Ishikawa (cell line): ENCODE measurements around the gene MMP15.

Experiments
- CEBPB ChIP-seq: IDR thresholded peaks from 2 replicates; pipeline ENCODE4 v1.6.1; 2012
- CREB1 ChIP-seq: IDR thresholded peaks from 2 replicates; pipeline ENCODE4 v1.6.1; 2012; ENCODE audit warnings: low read depth
- EGR1 ChIP-seq: IDR thresholded peaks from 2 replicates; pipeline ENCODE4 v1.6.1; 2012
- EP300 ChIP-seq: IDR thresholded peaks from 2 replicates; pipeline ENCODE4 v1.6.1; 2012; ENCODE audit warnings: borderline replicate concordance
- FOXM1 ChIP-seq: IDR thresholded peaks from 2 replicates; pipeline ENCODE4 v1.6.1; 2012; ENCODE audit warnings: low read depth, borderline replicate concordance
- NFIC ChIP-seq: IDR thresholded peaks from 2 replicates; pipeline ENCODE4 v1.6.1; 2012
- RAD21 ChIP-seq: IDR thresholded peaks from 2 replicates; pipeline ENCODE4 v1.6.1; 2012; ENCODE audit warnings: low read depth
- TAF1 ChIP-seq: IDR thresholded peaks from 2 replicates; pipeline ENCODE4 v1.6.1; 2012; ENCODE audit warnings: low read depth, mild to moderate bottlenecking
- TCF12 ChIP-seq: IDR thresholded peaks from 2 replicates; pipeline ENCODE4 v1.6.1; 2012; ENCODE audit warnings: low read depth
- TEAD4 ChIP-seq: IDR thresholded peaks from 2 replicates; pipeline ENCODE4 v1.6.1; 2012
- YY1 ChIP-seq: IDR thresholded peaks from 2 replicates; pipeline ENCODE4 v1.6.1; 2012; ENCODE audit warnings: low read depth
- ZBTB7A ChIP-seq: IDR thresholded peaks from 2 replicates; pipeline ENCODE4 v1.6.1; 2012; ENCODE audit warnings: low read depth
- TF ChIP-seq, protein P1 (sequence below): IDR thresholded peaks from 2 replicates; pipeline ENCODE4 v1.6.1; 2012; ENCODE audit warnings: low read depth, mild to moderate bottlenecking
- TF ChIP-seq, protein P2 (sequence below): IDR thresholded peaks from 2 replicates; pipeline ENCODE4 v1.6.1; 2012
- TF ChIP-seq, protein P3 (sequence below): IDR thresholded peaks from 2 replicates; pipeline ENCODE4 v1.6.1; 2012

Gene MMP15

DNA sequence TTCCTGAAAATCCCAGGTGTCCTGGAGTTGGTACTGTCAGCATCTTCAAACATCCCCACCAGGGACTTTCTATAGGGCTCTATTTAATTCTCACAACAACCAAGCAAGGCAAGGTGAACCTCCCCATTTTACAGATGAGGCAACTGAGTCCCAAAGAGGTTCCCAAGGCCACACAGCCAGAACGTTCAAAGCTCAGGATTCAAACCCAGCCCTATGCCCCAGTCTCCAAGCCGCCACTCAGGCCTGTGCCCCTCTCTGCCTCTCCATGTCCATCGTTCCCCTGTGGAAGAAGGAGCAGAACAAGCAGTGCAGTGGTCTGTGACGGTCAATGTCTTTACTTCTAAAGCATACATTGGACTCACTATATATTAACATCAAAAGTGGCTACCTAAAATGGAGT lies 31.2 kb upstream of the MMP15 start:
- TF ChIP-seq CEBPB (no peak), ZBTB7A (no peak)
- TF ChIP-seq, protein P1, sequence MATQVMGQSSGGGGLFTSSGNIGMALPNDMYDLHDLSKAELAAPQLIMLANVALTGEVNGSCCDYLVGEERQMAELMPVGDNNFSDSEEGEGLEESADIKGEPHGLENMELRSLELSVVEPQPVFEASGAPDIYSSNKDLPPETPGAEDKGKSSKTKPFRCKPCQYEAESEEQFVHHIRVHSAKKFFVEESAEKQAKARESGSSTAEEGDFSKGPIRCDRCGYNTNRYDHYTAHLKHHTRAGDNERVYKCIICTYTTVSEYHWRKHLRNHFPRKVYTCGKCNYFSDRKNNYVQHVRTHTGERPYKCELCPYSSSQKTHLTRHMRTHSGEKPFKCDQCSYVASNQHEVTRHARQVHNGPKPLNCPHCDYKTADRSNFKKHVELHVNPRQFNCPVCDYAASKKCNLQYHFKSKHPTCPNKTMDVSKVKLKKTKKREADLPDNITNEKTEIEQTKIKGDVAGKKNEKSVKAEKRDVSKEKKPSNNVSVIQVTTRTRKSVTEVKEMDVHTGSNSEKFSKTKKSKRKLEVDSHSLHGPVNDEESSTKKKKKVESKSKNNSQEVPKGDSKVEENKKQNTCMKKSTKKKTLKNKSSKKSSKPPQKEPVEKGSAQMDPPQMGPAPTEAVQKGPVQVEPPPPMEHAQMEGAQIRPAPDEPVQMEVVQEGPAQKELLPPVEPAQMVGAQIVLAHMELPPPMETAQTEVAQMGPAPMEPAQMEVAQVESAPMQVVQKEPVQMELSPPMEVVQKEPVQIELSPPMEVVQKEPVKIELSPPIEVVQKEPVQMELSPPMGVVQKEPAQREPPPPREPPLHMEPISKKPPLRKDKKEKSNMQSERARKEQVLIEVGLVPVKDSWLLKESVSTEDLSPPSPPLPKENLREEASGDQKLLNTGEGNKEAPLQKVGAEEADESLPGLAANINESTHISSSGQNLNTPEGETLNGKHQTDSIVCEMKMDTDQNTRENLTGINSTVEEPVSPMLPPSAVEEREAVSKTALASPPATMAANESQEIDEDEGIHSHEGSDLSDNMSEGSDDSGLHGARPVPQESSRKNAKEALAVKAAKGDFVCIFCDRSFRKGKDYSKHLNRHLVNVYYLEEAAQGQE, result no peak
- TF ChIP-seq, protein P2, sequence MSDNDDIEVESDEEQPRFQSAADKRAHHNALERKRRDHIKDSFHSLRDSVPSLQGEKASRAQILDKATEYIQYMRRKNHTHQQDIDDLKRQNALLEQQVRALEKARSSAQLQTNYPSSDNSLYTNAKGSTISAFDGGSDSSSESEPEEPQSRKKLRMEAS, result no peak
- TF ChIP-seq, protein P3, sequence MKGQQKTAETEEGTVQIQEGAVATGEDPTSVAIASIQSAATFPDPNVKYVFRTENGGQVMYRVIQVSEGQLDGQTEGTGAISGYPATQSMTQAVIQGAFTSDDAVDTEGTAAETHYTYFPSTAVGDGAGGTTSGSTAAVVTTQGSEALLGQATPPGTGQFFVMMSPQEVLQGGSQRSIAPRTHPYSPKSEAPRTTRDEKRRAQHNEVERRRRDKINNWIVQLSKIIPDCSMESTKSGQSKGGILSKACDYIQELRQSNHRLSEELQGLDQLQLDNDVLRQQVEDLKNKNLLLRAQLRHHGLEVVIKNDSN, result no peak

DNA sequence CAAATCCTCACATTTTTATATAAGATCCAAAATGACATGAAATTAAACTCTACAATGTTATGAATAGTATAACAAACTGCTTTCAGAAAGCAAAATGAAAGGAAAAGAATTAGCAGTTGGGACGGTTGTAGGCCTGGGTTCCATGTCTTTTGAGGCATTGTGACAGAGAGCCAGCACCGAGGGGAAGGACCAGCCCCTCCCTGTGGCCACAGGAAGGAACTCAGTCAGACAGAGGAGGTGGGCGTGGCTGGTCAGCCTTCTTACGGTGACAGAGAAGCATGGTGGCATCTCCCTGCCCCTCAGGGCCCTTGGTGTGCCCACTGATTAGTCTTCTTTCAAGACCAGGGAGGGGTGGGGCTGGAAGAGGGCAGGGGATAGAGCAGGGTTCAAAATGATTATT lies 30.8 kb upstream of the MMP15 start:
- TF ChIP-seq, protein P2, result no peak
- TF ChIP-seq CREB1 (no peak), RAD21 (peak; percentile 65)
- TF ChIP-seq, protein P3, result no peak

DNA sequence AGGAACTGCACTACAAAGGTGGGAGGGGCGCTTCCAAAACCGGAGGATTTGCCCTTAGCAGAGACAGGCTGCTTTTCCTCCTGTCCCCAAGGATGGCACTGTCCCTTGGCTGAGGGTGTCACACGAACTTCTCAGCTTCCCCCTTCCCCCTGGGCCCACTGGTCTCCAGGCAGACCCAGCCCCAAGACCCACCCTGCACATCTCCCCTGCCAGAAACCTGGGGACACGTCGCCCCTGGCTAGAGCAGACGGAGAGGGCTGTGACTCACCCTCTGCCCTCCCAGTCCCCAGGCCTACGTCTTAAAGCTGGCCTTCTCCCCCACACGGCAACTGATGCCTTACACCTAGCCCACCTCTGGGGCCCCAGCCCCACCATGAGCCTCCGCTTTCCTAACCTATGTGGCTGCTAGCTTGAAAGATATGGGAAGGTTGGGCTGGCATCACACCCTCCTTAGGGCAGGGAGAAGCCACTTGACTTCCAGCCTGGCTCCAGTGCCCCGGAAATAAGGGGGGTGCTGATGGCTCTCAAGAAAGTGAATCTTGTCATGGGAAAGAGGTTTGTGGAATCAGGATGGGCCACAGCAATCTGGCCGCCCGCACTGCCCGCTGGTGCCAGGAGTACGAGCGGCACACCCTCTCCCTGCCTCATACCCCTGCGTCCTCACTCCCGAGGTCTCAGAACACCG lies 29.7 kb upstream of the MMP15 start:
- TF ChIP-seq YY1 (no peak), TEAD4 (no peak), TCF12 (no peak), TAF1 (no peak), RAD21 (no peak), FOXM1 (no peak), CREB1 (no peak), CEBPB (no peak), ZBTB7A (no peak), NFIC (no peak), EGR1 (no peak), EP300 (no peak)
- TF ChIP-seq, protein P2, result no peak
- TF ChIP-seq, protein P1, result no peak
- TF ChIP-seq, protein P3, result no peak

DNA sequence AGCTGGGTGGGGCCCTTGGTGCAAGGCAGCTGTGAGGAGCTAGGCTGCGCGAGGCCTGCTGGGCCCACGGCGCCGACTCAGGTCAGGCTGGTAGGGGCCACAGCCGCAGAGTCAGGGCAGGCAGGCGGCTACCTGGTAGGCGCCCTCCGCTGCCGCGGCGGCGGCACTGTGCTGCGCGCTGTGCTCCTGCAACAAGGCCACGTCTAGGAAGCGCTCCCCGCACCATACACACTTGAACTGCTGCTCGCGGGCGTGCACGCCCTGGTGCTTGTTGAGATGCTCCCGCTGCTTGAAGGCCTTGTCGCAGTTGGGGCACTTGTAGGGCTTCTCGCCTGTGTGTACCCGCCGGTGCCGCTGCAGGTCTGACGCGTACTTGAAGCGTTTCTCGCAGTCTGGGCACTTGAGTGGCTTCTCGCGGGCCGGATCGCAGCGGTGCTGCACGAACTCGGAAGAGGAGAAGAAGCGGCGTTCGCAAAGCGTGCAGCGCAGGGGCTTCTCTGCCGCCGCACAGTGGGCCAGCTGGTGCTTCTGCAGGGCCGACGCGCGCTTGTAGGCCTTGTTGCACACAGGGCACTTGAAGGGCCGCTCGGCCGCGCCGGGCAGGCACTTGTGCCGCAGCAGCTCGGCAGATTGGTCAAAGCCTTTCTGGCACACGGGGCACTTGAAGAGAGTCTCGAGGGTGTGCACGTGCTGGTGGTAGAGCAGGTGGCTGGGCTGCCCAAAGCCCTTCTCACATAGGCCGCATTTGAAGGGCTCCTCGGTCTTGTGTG lies 29.0 kb upstream of the MMP15 start:
- TF ChIP-seq TAF1, result no peak
- no peak for TF ChIP-seq FOXM1
- TF ChIP-seq EP300, result no peak
- TF ChIP-seq, protein P3, result no peak
- no peak for TF ChIP-seq TCF12
- TF ChIP-seq, protein P2, result no peak
- TF ChIP-seq, protein P1, result no peak
- TF ChIP-seq CEBPB, result no peak
- TF ChIP-seq CREB1, result no peak
- TF ChIP-seq EGR1, result no peak
- TF ChIP-seq ZBTB7A, result no peak
- no peak for TF ChIP-seq TEAD4
- TF ChIP-seq RAD21, result no peak
- no peak for TF ChIP-seq NFIC
- no peak for TF ChIP-seq YY1
